K562 (cell line): ENCODE measurements around the gene KIAA1614. TPM values are rescaled to one million over a fixed set of nuclear protein-coding genes. Genes with fewer than 3 reads are reported as not detected.

ENCODE experiments used
- ATAC-seq: fragments of 200-7000 bp; cut with Tn5 transposase; 3 replicates; pipeline ENCODE4 v1.9.1; 2020; ENCODE audit warnings: moderate library complexity
- BruUV-seq: library from RNA; stranded (reverse); fragments of 400-500 nt; replicated peaks from 2 replicates; lab custom pipeline; 2021; lab: Mats Ljungman, UMichigan
- CTCF ChIA-PET: fragments of 300-600 bp; formaldehyde crosslinking; extraction: SDS; loops from one replicate; lab custom pipeline; 2021; ENCODE audit warnings: low intra/inter-chr PET ratio; lab: Yijun Ruan, JAX
- POLR2A ChIA-PET: fragments of 300-600, 350-650 bp; sonication (Branson Sonifier 250); formaldehyde crosslinking; extraction: SDS; loops from one replicate; lab custom pipeline; 2021; ENCODE audit warnings: antibody characterized with exemption, inconsistent platforms; lab: Yijun Ruan, JAX
- DNase-seq, 4 experiments: peaks; one replicate each; pipeline versions ENCODE4 v3.0.0 to v3.0.0-alpha.2; 2011 to 2018; ENCODE audit warnings: low spot score in 3 of 4, mixed read lengths in 3 of 4; ENCODE audit errors: extremely low read depth in 1 of 4
- FAIRE-seq: peaks from 2 replicates; lab custom pipeline; 2011; peaks lifted over from hg19 to GRCh38; lab: Jason Lieb, UNC
- H2AFZ ChIP-seq: 2 replicates; pipeline ENCODE4 v1.6.0; 2011; ENCODE audit warnings: low read depth, low read length, control low read depth, inconsistent platforms
- H3K27ac ChIP-seq: fragments of 200-600 bp; 3 replicates; pipeline ENCODE4 v1.8.0; 2011; ENCODE audit warnings: low read depth, mild to moderate bottlenecking, control low read depth, inconsistent platforms, low read length, moderate library complexity, mixed read lengths; ENCODE audit errors: extremely low read depth
- H3K27me3 ChIP-seq, 2 experiments: fragments of 300-600 bp in 1 of 2; 2 replicates in 1 of 2; 3 replicates in 1 of 2; pipeline versions ENCODE4 v1.6.0 to v1.8.0; 2011; ENCODE audit warnings: inconsistent platforms in 2 of 2, low read length in 2 of 2, mild to moderate bottlenecking in 1 of 2, mixed read lengths in 1 of 2, moderate library complexity in 1 of 2; ENCODE audit not compliant: control insufficient read depth in 2 of 2, insufficient read depth in 2 of 2
- H3K36me3 ChIP-seq: fragments of 300-600 bp; 3 replicates; pipeline ENCODE4 v1.8.0; 2011; ENCODE audit warnings: mild to moderate bottlenecking, low read length, inconsistent platforms; ENCODE audit not compliant: control insufficient read depth, insufficient read depth
- H3K4me1 ChIP-seq, 2 experiments: fragments of 200-600 bp in 1 of 2; replicated peaks in 1 of 2; 2 replicates in 1 of 2; 3 replicates in 1 of 2; pipeline versions ENCODE4 v1.5.1 to v1.8.0; 2011; ENCODE audit warnings: inconsistent platforms in 2 of 2, low read length in 2 of 2, mild to moderate bottlenecking in 1 of 2, mixed read lengths in 1 of 2, moderate library complexity in 1 of 2; ENCODE audit not compliant: control insufficient read depth in 2 of 2, insufficient read depth in 2 of 2
- H3K4me2 ChIP-seq: 2 replicates; pipeline ENCODE4 v1.6.1; 2011; ENCODE audit warnings: low read length, control low read depth, inconsistent platforms, mixed read lengths; ENCODE audit not compliant: insufficient read depth
- H3K4me3 ChIP-seq: fragments of 200-600 bp; sonication (generic), shearing (Covaris generic); 2 replicates; pipeline ENCODE4 v1.5.1; 2016; ENCODE audit warnings: control low read depth, inconsistent platforms
- H3K79me2 ChIP-seq: fragments of 200-600 bp; 3 replicates; pipeline ENCODE4 v1.8.0; 2011; ENCODE audit warnings: low read length, inconsistent platforms; ENCODE audit not compliant: control insufficient read depth, insufficient read depth
- H3K9ac ChIP-seq, 2 experiments: 2 replicates each; pipeline versions ENCODE4 v1.6.0 to v1.6.1; 2011; ENCODE audit warnings: low read depth in 2 of 2, low read length in 2 of 2, control low read depth in 1 of 2, inconsistent platforms in 1 of 2, mild to moderate bottlenecking in 1 of 2, mixed read lengths in 1 of 2; ENCODE audit not compliant: insufficient read depth in 1 of 2
- H3K9me1 ChIP-seq: one replicate; pipeline ENCODE4 v1.6.0; 2011; ENCODE audit warnings: inconsistent platforms, mild to moderate bottlenecking, low read length, moderate library complexity; ENCODE audit not compliant: control insufficient read depth, insufficient read depth
- H3K9me3 ChIP-seq: replicated peaks from 2 replicates; pipeline ENCODE4 v1.5.1; 2011; ENCODE audit warnings: low read depth, low read length, inconsistent platforms; ENCODE audit not compliant: control insufficient read depth, insufficient read depth
- H4K20me1 ChIP-seq: replicated peaks from 2 replicates; pipeline ENCODE4 v1.6.1; 2011; ENCODE audit warnings: low read length, inconsistent platforms, mixed read lengths; ENCODE audit not compliant: control insufficient read depth, insufficient read depth
- AFF4 ChIP-seq: sonication (generic); formaldehyde crosslinking; IDR thresholded peaks from 2 replicates; pipeline ENCODE4 v1.8.0; 2023; ENCODE audit warnings: mild to moderate bottlenecking, missing genetic modification reagents
- CHD7 ChIP-seq: fragments of 200-600 bp; sonication (generic); IDR thresholded peaks from one replicate; pipeline ENCODE4 v1.6.1; 2012; ENCODE audit warnings: mild to moderate bottlenecking, low read depth, low read length, inconsistent platforms
- GTF2E2 ChIP-seq: fragments of 200-800 bp; sonication (Bioruptor generic); IDR thresholded peaks from 2 replicates; pipeline ENCODE4 v1.6.1; 2016; ENCODE audit warnings: missing genetic modification characterization, missing compliant biosample characterization
- HNRNPLL ChIP-seq: fragments of 200-400 bp; formaldehyde crosslinking; IDR thresholded peaks from 2 replicates; pipeline ENCODE4 v1.6.1; 2017; ENCODE audit warnings: low read length, low read depth, mild to moderate bottlenecking; ENCODE audit not compliant: poor library complexity, severe bottlenecking
- MYC ChIP-seq, 2 experiments: fragments of 250-450 bp in 1 of 2; sonication (Bioruptor Pico) in 1 of 2; IDR thresholded peaks; 2 replicates each; pipeline versions ENCODE4 v1.5.1 to v1.6.1; 2012 to 2021; ENCODE audit warnings: low read depth in 2 of 2, borderline replicate concordance in 1 of 2, improper control_type of control experiment in 1 of 2, low read length in 1 of 2, mild to moderate bottlenecking in 1 of 2, moderate library complexity in 1 of 2
- WGBS: fragments of 100-300 bp; shearing (Covaris generic); methylation state at CpG from one replicate; pipeline ENCODE4 v1.1.6; 2016; ENCODE audit warnings: low coverage, mixed read lengths; ENCODE audit not compliant: insufficient coverage; ENCODE audit errors: missing lambda C conversion rate; 5-methylcytosine and 5-hydroxymethylcytosine counted together
- in situ Hi-C: fragments of 300-500 bp; cut with MboI; formaldehyde crosslinking; loops from 4 replicates; pipeline ENCODE4 v1.15.0; 2018; ENCODE audit warnings: inconsistent platforms, mixed read lengths
- intact Hi-C: fragments of 100-400 bp; cut with micrococcal nuclease; formaldehyde crosslinking; loops from 2 replicates; pipeline ENCODE4 v1.14.2; 2022
- polyA plus RNA-seq, 8 experiments: library from polyadenylated mRNA; depleted of rRNA in 4 of 8; stranded (reverse) in 5 of 8; unstranded in 3 of 8; fragments of >200 nt; fragmentation: Nextera tagmentation in 2 of 8; fragmentation: Illumina TruSeq in 1 of 8; extraction: Ambion mirVana in 2 of 8; extraction: Trizol in 1 of 8; gene quantifications; 2 replicates each; pipeline versions ENCODE4 v1.2.1 to v1.2.3, GENCODE V29; 2011 to 2014; ENCODE audit warnings: inconsistent platforms in 1 of 8, missing spikeins in 1 of 8
- total RNA-seq, 7 experiments: library from RNA; depleted of rRNA in 6 of 7; stranded (reverse); fragments of >200 nt in 6 of 7; fragmentation: Illumina TruSeq in 2 of 7; extraction: Trizol in 2 of 7; gene quantifications; 2 replicates each; pipeline versions ENCODE4 v1.2.1 to v1.2.3, GENCODE V29; 2011 to 2021; ENCODE audit warnings: low replicate concordance in 1 of 7

The KIAA1614 gene
- total and polyA plus RNA-seq, 9 of the 15 experiments (the other 6 are each of a cell fraction or from before 2014, with no cell fraction given): 0.01 to 1.1 (median 0.15) TPM; not detected in 1

- DNase-seq: no peak
- H3K4me2 ChIP-seq: no peak overlapping the region
- ATAC-seq: no peak
- H2AFZ ChIP-seq: no peak overlapping the region
- in situ Hi-C loops: no loop called here
- H3K27ac ChIP-seq: no peak overlapping the region
- no peak overlapping the region for H3K9ac ChIP-seq
- no peaks in the 10 kb centered on the region; a peak in 1 of 5 replicates for H3K27me3 ChIP-seq
- no peaks in the 10 kb centered on the region for H3K9me1 ChIP-seq
- no peak overlapping the region for H3K4me3 ChIP-seq
- peaks cover 26 to 40% of the 10 kb centered on the region in 2 experiments; a peak in 4 of 5 replicates for H3K4me1 ChIP-seq
- H3K9me3 ChIP-seq: no peaks in the 10 kb centered on the region
- ChIA-PET POLR2A (interaction anchor here (0.6 kb wide), 1 partner anchor 1648 kb away, joined by 3 read pairs; no protein-coding TSS in a partner anchor), CTCF (interaction anchor here (0.6 kb wide), 1 partner anchor 503 kb away, joined by 3 read pairs; no protein-coding TSS in a partner anchor)
- WGBS: 51% methylated on average over 7 of the region's 7 CpGs
- FAIRE-seq: no peak
- H3K79me2 ChIP-seq: no peaks in the 10 kb centered on the region
- H3K36me3 ChIP-seq: no peaks in the 10 kb centered on the region
- no peaks in the 10 kb centered on the region for H4K20me1 ChIP-seq
- intact Hi-C loops: loop anchor here (2.0 kb wide), 1 partner anchor 405 kb away; no protein-coding TSS in a partner anchor
- BruUV-seq: no TSS peak
- TF ChIP-seq AFF4 (CRISPR knock-in tag) (no peak), GTF2E2 (no peak), MYC (IDR thresholded peaks at IDR 0.05; ENCODE audit: low read depth, low read length) (no peak), MYC (CRISPR knock-in tag; IDR thresholded peaks at IDR 0.05; ENCODE audit: borderline replicate concordance, low read depth) (no peak), HNRNPLL (no peak), CHD7 (no peak)
These were observed 7.5 kb downstream of the KIAA1614 start for GRCh38 chr1:180920193-180920592.
